GM20000 (cell line): ENCODE data around the gene MAST4.

Experiments
- DNase-seq: peaks from one replicate; pipeline ENCODE4 v3.0.0; 2012; ENCODE audit warnings: low spot score
- TF ChIP-seq, protein P1 (sequence below): IDR thresholded peaks from 2 replicates; pipeline ENCODE4 v1.5.1; 2012; ENCODE audit warnings: mild to moderate bottlenecking, control low read depth; ENCODE audit errors: extremely low read depth, missing control alignments

The MAST4 gene

GRCh38 chr5:66769839-66770617 lies 173.8 kb downstream of the MAST4 start:
- no peak for DNase-seq
- TF ChIP-seq, protein P1, sequence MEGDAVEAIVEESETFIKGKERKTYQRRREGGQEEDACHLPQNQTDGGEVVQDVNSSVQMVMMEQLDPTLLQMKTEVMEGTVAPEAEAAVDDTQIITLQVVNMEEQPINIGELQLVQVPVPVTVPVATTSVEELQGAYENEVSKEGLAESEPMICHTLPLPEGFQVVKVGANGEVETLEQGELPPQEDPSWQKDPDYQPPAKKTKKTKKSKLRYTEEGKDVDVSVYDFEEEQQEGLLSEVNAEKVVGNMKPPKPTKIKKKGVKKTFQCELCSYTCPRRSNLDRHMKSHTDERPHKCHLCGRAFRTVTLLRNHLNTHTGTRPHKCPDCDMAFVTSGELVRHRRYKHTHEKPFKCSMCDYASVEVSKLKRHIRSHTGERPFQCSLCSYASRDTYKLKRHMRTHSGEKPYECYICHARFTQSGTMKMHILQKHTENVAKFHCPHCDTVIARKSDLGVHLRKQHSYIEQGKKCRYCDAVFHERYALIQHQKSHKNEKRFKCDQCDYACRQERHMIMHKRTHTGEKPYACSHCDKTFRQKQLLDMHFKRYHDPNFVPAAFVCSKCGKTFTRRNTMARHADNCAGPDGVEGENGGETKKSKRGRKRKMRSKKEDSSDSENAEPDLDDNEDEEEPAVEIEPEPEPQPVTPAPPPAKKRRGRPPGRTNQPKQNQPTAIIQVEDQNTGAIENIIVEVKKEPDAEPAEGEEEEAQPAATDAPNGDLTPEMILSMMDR, result no peak

- TF ChIP-seq, protein P1, result no peak
- no peak for DNase-seq
Observed at GRCh38 chr5:66777868-66778267, 181.7 kb downstream of the MAST4 start.

- TF ChIP-seq, protein P1, result no peak
- DNase-seq, result no peak
Observed at GRCh38 chr5:66779528-66779927, 183.3 kb downstream of the MAST4 start.

GRCh38 chr5:66788556-66788955 lies 192.4 kb downstream of the MAST4 start:
- TF ChIP-seq, protein P1, result no peak
- DNase-seq, result no peak

DNA sequence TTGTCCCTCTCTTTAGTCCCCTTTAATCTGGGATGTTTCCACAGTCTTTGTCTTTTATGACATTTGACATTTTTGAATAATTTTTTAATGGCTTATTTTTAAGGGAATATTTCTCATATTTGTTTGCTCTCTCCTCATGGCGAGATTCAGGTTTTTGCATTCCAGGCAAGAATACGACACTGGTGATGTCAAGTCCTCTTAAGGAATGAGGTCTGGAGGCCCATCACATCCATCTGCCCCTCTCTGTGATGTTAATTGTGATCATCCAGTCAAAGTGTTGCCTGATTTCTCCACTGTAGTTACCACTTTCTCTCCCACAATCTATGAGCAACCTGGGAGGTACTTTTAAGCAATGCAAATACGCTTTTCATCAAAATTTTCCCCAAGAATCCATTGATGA lies 193.2 kb downstream of the MAST4 start:
- DNase-seq, result no peak
- TF ChIP-seq, protein P1, result no peak

- DNase-seq, result no peak
- TF ChIP-seq, protein P1, result no peak
Observed at GRCh38 chr5:66793049-66793448, 196.9 kb downstream of the MAST4 start.

DNA sequence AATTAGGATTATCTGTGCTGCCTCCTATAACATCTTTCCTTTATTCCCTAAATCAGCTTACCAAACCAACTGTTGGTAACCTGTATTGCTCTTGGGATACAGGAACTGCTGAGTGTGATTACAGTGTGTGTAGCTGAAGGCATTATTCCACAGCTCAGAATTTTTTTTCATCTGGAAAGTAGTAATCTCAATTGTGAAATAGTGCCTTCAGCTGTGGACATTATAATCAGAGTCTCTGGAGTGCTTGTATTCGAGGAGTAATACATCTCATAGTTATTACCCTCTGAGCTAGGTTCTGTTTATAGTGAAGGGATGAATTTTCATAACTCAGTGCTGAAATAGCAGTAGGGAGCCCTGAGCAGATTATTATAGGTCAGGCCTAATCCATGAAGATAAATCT lies 199.5 kb downstream of the MAST4 start:
- no peak for DNase-seq
- TF ChIP-seq, protein P1, result no peak
